HG02981 (cell line): ENCODE results near the gene RRAGA.
"Not testable (repeated sequence)": the region's sequence is repeated elsewhere in the genome, so short reads cannot be mapped to it uniquely, and the experiment has no call there.

Experiments
- ATAC-seq: cut with Tn5 transposase; IDR thresholded peaks from one replicate; pipeline ENCODE4 v1.9.1; 2021; ENCODE audit warnings: mild to moderate bottlenecking, moderate library complexity; ENCODE audit not compliant: unreplicated experiment

RRAGA gene, protein sequence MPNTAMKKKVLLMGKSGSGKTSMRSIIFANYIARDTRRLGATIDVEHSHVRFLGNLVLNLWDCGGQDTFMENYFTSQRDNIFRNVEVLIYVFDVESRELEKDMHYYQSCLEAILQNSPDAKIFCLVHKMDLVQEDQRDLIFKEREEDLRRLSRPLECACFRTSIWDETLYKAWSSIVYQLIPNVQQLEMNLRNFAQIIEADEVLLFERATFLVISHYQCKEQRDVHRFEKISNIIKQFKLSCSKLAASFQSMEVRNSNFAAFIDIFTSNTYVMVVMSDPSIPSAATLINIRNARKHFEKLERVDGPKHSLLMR

DNA sequence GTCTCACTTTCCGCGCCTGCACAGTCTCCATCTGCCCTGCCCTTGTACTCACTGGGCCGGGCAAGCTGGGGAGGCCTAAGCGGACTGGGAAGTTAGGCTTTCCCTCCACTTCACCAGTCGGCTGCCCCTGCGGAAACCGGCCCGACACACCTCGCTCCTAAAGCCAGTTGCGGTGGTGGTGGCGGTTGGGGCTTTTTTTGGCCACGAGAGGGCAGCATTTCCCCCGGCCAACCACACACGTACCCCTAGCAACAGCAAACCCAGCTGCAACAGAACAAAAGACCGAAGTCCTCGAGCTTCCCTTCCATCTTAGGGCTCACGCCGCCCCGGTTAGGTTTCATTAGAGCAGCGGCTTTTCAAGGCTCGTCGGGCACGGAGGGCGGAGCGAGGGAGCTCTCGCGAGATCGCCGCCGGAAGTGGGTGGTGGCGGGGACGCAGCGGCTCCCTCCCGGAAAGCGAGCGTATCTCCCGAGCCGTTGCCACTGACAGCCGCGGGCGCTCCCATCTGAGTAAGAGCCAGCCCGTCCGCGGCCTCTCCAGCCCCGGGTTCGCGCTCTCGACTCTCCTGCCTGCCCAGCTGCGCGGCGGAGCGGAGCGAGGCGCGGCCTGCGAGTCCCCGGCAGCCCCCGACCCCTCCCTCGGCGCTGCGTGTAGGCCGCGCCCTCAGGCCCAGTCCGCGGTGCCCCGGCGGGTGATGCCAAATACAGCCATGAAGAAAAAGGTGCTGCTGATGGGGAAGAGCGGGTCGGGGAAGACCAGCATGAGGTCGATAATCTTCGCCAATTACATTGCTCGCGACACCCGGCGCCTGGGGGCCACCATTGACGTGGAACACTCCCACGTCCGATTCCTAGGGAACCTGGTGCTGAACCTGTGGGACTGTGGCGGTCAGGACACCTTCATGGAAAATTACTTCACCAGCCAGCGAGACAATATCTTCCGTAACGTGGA lies at the start of gene RRAGA:
Gene RRAGA (plus strand): TSS at position 462 of the 951 bp plus-strand sequence. CDS start 233 bp downstream, at position 695.
- ATAC-seq: peak; percentile 87

DNA sequence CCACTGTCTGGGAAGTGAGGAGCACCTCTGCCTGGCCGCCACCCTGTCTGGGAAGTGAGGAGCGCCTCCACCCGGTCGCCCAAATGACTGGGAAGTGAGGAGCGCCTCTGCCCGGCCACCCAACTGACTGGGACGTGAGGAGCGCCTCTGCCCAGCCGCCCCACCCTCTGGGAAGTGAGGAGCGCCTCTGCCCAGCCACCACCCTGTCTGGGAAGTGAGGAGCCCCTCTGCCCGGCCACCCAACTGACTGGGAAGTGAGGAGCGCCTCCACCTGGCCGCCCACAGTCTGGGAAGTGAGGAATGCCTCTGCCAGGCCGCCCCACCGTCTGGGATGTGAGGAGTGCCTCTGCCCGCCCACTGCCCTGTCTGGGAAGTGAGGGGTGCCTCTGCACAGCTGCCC lies 49.1 kb upstream of the RRAGA start:
- no peak for ATAC-seq

DNA sequence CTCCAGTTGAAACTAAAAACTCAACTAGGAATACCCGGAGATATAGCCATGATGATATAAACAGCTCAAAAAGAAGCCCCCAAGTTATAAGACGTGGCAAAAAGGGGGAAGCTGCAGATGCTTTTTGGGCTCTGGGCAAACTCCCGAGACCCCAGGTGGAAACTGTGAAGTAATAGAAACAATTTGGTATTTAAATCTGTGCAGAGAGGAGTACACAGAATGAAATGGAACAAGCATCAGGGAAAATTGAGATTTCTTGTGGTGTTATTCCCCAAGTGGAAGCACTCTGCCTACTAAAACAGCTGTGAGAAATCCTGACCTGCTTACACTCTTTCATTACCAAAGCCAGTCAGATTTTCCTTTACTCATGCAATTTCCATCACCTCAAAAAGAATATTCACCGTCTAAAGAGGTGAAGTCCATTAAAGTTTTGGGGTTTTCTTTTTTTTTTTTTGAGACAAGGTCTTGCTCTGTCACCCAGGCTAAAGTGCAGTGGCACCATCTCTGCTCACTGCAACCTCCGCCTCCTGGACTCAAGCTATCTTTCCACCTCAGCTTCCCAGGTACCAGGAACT lies 39.7 kb upstream of the RRAGA start:
- ATAC-seq: no peak

DNA sequence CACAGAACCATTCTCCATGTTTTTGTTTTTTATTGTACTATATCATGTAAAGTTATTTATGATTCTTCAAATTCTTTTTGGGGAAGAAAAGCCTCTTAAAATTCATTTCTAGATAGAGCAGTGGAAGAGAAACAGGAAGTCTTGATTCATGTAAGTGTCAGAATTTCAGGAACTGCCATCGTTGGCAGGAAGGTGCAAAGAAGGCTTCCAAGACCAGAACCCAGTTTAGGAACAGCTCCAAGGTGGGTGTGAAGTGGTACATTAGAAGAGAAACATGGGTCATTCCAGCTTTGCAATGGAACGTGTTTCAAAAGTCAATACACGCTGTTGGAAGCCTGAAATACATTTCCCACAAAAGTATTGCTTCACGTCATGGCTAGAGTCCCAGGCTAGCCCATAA lies 31.0 kb upstream of the RRAGA start:
- no peak for ATAC-seq

DNA sequence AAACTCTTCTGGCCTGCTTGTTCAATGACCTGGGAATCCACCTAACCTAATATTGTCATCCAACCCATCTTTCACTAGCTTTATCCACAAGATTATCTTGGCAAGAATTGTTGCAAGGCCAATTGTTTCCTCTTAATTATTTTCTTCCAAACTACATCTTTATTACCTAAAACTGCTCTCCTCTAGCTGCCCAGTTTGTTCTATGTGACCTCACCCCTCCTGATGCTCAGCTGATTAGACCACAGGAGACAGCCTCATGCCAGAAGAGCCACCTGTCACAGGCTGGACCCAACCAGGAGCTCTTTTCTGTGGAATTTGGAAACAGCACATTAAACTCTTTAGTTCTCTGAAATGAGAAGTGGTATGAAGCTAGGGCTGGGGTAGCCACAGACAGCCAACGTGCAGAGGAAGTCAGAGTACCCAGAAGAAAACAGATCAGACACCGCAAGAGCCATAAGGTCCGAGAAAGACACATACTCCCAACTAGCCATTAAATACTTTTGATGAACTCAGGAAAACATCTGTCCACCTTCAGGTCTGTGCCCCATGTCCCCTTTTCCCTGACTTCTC lies 28.3 kb upstream of the RRAGA start:
- no peak for ATAC-seq

DNA sequence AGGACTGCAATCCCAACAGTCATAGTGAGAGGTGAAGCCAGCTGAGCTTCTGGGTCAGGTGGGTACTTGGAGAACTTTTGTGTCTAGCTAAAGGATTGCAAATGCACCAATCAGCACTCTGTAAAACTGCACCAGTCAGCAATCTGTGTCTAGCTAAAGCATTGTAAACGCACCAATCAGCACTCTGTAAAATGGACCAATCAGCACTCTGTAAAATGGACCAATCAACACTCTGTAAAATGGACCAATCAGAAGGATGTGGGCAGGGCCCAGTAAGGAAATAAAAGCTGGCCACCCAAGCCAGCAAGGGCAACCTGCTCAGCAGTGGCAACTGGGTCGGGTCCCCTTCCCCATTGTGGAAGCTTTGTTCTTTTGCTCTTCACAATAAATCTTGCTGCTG lies 27.6 kb upstream of the RRAGA start:
- not testable (repeated sequence) for ATAC-seq

DNA sequence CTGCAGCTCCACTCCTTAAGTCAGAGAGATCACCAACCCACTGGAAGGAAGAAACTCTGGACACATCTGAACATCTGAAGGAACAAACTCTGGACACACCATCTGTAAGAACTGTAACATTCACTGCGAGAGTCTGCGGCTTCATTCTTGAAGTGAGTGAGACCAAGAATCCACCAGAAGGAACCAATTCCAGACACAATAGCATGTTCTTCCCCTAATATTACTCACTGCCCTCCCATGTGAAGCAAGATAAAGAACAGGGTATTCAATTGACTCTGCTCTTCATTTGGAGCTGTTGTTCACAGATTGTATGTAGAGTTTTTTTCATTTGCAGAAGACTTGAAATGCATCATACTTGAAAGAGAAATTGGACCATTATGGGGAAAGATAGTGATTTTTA lies 27.0 kb upstream of the RRAGA start:
- ATAC-seq: no peak

DNA sequence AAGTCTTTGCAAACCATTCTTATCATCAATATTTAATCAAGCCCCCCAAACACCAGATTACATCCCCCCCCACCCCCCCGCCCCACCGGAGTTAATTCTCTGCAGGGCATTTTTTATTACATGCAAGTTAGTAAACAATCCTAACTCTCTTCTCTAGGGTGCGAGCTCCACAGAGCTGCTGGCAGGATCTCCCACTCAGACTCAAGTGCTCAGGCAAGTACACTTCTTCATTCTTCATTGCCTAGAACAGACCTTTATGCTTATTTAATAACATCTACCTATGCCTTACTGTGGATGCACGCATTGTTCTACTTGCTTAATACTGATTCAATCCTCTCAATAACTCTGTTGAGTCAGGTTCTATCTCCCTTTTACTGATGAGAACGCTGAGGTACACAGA lies 26.1 kb upstream of the RRAGA start:
- no peak for ATAC-seq

DNA sequence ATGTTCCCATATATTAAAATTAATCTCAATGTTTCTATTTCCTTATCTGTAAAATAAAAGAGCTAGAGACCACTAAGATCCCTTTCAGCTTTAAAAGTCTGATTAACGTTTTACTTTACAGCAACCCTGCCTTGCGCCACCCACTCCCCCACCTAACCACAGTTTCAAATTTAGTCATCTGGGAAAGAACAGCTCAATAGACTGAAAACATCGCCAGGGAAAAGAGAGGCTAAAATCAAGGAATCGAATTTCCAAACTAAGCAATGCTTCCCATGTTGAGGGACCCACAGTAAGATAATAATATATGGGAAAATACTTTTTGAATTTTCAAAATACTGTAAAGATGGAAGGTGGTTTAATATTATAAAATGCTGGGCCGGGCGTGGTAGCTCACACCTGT lies 22.9 kb upstream of the RRAGA start:
- no peak for ATAC-seq

DNA sequence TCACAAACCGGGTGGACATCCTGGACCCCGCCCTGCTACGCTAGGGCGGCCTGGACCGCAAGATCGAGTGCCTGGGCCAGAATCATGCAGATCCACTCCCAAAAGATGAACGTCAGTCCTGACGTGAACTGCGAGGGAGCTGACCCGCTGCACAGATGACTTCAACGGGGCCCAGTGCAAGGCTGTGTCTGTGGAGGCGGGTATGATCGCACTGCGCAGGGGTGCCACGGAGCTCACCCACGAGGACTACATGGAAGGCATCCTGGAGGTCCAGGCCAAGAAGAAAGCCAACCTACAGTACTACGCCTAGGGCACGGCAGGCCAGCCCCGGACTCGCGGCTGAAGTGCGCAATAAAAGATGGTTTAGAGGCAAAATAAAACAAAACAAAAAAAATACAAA lies 21.4 kb upstream of the RRAGA start:
- no peak for ATAC-seq

DNA sequence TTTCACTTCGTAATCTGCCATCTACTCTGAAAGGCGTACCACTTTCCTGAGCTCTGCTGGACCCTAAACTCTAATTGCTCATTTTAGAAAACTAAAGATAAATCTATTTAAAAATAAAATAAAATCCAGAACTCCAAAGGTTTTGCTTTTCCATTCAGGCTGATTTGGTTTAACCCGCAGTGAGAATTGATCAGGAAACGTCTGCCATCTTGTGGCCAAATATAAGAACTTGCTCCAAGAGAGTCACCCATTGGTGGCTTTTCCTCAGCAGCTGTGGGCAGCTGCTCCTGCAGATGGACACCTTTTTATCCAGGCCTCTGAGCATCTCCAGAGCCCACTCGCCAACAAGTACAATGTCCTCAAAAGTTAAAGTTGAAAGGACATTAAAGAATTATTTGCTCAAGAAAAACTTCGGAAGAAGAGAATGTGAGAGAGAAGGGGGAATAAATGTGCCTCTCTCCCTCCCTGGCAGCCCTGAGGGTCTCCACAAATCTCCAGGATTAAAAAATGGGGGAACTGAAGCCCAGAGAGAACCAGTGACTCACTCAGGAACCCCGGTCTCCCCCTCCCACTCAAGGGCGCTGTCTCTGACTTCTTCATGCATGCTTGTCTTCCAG lies 20.3 kb upstream of the RRAGA start:
- peak; percentile 65 for ATAC-seq

DNA sequence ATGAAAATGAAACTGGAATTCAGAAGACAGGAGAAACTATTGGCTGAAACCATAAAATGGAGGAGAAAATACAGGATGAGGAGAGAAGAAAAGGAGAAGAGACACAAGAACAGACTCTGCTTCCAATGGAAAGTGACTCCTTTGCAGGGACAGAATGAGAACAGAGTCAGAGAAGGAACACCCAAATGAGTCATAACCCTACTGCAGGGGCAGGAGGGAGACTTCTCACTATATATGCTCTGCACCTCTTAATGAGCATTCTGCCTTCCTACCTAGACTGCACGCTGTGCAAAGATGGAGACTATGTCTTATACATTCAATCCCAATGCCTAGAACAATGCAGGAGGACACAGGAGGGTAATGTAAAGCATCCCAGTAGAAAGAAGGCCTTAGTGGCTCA lies 18.3 kb upstream of the RRAGA start:
- ATAC-seq: no peak

DNA sequence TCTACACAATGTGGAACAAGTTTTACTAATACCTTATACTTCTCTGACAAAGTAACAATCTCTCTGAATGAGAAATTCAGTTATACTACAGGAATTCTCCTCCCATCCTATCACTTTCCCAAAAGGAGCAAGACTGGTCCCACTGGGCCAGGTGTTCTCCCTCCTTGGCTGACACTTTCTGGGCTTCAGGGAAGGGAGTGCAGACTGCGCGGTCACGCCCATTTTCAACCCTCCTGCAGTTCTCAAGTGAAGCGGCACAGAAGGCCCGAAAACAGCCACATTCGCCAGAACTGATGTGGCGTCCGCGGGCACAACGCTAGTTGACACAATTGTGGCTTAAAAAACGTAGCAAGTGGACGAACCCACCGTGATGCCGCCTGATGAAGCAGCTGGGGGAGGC lies 16.8 kb upstream of the RRAGA start:
- ATAC-seq: no peak

DNA sequence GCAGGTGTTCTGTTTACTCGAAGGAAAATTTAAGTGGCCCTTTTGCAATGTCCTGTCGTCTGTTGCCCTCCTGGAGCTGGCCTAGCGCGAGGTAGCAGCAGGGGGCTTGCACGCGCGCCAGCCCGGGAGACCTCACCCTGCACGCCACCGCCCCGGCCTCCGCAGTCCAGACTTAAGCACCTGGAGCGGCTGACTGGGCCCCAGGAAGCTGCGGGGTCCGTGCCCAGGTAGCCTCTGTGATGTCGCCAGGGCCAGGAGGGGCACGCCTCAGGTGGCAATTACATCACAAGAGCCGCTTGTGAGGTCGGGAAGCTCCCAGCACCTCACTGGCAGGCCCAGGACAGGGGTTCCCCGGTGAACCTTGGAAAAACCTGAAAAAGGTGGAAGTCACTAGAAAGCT lies 16.2 kb upstream of the RRAGA start, which contains the start of gene SAXO1:
Gene SAXO1 (minus strand): TSS at position 195 of the 400 bp plus-strand sequence. CDS start 301 bp downstream, outside the sequence.
- no peak for ATAC-seq

DNA sequence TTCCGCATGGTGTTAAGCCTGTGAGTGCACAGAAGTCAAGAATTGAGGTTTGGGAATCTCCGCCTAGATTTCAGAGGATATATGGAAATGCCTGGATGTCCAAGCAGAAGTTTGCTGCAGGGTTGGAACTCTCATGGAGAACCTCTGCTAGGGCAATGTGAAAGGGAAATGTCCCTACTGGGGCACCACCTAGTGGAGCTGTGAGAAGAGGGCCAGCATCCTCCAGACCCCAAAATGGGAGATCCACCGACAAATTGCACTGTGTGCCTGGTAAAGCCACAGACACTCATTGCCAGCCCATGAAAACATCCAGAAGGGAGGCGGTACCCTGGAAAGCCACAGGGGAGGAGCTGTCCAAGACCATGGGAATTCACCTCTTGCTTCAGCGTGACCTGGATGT lies 12.6 kb upstream of the RRAGA start:
- ATAC-seq: no peak

DNA sequence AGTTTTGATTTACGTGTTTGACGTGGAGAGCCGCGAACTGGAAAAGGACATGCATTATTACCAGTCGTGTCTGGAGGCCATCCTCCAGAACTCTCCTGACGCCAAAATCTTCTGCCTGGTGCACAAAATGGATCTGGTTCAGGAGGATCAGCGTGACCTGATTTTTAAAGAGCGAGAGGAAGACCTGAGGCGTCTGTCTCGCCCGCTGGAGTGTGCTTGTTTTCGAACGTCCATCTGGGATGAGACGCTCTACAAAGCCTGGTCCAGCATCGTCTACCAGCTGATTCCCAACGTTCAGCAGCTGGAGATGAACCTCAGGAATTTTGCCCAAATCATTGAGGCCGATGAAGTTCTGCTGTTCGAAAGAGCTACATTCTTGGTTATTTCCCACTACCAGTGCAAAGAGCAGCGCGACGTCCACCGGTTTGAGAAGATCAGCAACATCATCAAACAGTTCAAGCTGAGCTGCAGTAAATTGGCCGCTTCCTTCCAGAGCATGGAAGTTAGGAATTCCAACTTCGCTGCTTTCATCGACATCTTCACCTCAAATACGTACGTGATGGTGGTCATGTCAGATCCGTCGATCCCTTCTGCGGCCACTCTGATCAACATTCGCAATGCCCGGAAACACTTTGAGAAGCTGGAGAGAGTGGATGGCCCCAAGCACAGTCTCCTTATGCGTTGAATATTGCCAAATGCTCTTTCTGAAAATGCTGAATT lies 850 bp downstream of the RRAGA start:
- ATAC-seq: no peak

DNA sequence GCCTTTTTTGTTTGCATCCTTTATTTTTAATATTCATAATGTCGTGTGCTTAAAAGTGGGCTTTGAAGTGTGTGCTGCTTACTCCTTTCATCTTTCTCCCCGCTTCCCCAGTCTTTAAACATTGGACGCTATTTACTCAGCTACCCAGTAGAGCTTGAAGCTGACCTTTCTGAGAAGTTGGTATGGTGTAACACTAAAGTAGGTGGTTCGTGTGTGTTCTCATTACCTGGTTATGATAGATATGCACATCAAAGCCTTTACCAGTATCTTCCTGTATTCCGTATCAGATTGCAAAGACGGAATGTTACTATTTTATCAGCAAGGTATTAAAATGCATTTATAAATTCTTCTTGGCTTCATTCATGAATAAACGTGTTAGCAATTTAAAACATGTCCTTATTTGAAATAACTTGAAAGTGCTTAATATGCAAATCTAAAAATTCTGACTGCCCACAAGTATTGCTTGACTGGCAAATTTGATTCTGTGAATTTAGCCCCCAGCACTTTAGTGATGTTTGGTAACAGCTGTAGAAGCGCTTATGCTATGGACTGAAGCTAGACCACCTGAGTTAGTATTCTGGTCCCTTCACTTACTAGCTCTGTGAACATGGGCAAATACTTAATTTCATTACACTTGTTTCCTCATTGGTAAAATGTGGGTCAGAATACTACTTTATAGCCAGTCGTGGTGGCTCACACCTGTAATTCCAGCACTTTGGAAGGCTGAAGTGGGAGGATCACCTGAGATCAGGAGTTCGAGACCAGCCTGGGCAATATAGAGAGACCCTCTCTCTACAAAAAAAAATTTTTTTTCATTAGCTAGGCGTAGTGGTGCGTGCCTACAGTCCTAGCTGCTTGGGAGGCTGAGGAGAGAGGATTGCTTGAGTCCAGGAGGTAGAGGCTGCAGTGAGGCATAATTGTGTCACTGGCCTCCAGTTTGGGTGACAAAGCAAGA lies 1.7 kb downstream of the RRAGA start:
- ATAC-seq: no peak

DNA sequence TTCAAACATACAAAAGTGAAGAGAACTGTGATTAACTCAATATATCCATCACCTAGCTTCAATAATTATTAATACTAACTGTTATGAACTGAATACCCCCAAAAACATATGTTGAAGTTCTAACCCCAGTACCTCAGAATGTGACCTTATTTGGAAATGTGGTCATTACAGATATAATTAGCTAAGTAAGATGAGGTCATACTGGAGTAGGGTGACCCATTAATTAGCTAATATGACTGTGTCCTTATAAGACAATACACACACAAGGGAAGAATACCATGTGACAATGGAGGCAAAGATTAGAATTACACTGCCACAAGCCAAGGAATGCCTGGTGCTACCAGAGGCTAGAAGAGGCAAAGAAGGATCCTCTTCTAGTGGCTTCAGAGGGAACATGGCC lies 7.8 kb downstream of the RRAGA start:
- ATAC-seq: no peak

DNA sequence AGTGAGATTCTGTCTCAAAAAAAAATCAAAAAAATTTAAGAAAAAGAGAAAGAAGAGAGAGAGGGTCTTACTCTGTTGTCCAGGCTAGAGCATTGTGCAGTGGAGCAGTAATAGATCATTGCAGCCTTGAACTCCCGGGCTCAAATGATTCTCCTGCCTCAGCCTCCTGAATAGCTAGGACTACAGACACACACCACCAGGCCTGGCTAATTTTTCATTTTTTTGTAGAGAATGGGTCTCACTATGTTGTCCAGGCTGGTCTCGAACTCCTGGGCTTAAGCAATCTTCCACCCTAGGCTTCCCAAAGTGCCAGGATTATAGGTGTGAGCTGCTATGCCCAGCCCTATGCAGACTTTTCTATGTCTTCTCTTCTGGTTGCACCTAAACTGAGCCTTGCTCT lies 25.0 kb downstream of the RRAGA start:
- no peak for ATAC-seq
